Parathyroid adenoma (tissue), 2 donors: Measurements from ENCODE around the gene SEMA3F.

Experiments
- H2AFZ ChIP-seq: fragments of 300-600 bp; sonication (generic); one replicate; pipeline ENCODE4 v1.7.0; 2017; ENCODE audit warnings: antibody characterized with exemption, mild to moderate bottlenecking
- H3K27ac ChIP-seq: fragments of 300-600 bp; sonication (generic); one replicate; pipeline ENCODE4 v1.7.0; 2017
- H3K27me3 ChIP-seq: fragments of 300-600 bp; sonication (generic); one replicate; pipeline ENCODE4 v1.7.0; 2017; ENCODE audit warnings: low read length; ENCODE audit not compliant: control insufficient read depth, insufficient read depth
- H3K36me3 ChIP-seq: fragments of 300-600 bp; sonication (generic); one replicate; pipeline ENCODE4 v1.7.0; 2017; ENCODE audit warnings: low read length; ENCODE audit not compliant: control insufficient read depth, insufficient read depth
- H3K4me1 ChIP-seq: fragments of 300-600 bp; sonication (generic); one replicate; pipeline ENCODE4 v1.7.0; 2017; ENCODE audit warnings: control low read depth
- H3K4me2 ChIP-seq: fragments of 300-600 bp; sonication (generic); one replicate; pipeline ENCODE4 v1.7.0; 2017; ENCODE audit warnings: low read length
- H3K4me3 ChIP-seq: fragments of 300-600 bp; sonication (generic); one replicate; pipeline ENCODE4 v1.7.0; 2017; ENCODE audit warnings: low read depth, low read length
- H3K79me2 ChIP-seq: fragments of 300-600 bp; sonication (generic); one replicate; pipeline ENCODE4 v1.7.0; 2017; ENCODE audit warnings: control low read depth
- H3K9ac ChIP-seq: fragments of 300-600 bp; sonication (generic); one replicate; pipeline ENCODE4 v1.7.0; 2017; ENCODE audit warnings: mild to moderate bottlenecking
- H3K9me3 ChIP-seq: fragments of 300-600 bp; sonication (generic); one replicate; pipeline ENCODE4 v1.7.0; 2017; ENCODE audit warnings: low read length; ENCODE audit not compliant: control insufficient read depth
- CTCF ChIP-seq: fragments of 300-600 bp; sonication (generic); IDR thresholded peaks from one replicate; pipeline ENCODE4 v1.7.0; 2017; ENCODE audit warnings: antibody characterized with exemption, mild to moderate bottlenecking
- donor health status: primary hyperparathyroidism.

The SEMA3F gene

GRCh38 chr3:50170689-50171088, 15.6 kb downstream of the SEMA3F start:
- no peak overlapping the region for H3K4me2 ChIP-seq
- H3K27ac ChIP-seq: peak overlapping the region; percentile 74
- peaks cover 10% of the 10 kb centered on the region for H3K4me1 ChIP-seq
- no peaks in the 10 kb centered on the region for H3K27me3 ChIP-seq
- H3K9ac ChIP-seq: no peak overlapping the region
- no peaks in the 10 kb centered on the region for H3K9me3 ChIP-seq
- no peaks in the 10 kb centered on the region for H3K79me2 ChIP-seq
- TF ChIP-seq CTCF: no peak
- H3K36me3 ChIP-seq: no peaks in the 10 kb centered on the region
- no peak overlapping the region for H2AFZ ChIP-seq
- H3K4me3 ChIP-seq: no peak overlapping the region

GRCh38 chr3:50171540-50172301, 16.6 kb downstream of the SEMA3F start:
- no peak overlapping the region for H3K27ac ChIP-seq
- H2AFZ ChIP-seq: no peak overlapping the region
- no peak for TF ChIP-seq CTCF
- peaks cover 10% of the 10 kb centered on the region for H3K4me1 ChIP-seq
- no peak overlapping the region for H3K4me3 ChIP-seq
- H3K9ac ChIP-seq: no peak overlapping the region
- H3K79me2 ChIP-seq: no peaks in the 10 kb centered on the region
- no peaks in the 10 kb centered on the region for H3K27me3 ChIP-seq
- H3K4me2 ChIP-seq: no peak overlapping the region
- no peaks in the 10 kb centered on the region for H3K9me3 ChIP-seq
- H3K36me3 ChIP-seq: no peaks in the 10 kb centered on the region

DNA sequence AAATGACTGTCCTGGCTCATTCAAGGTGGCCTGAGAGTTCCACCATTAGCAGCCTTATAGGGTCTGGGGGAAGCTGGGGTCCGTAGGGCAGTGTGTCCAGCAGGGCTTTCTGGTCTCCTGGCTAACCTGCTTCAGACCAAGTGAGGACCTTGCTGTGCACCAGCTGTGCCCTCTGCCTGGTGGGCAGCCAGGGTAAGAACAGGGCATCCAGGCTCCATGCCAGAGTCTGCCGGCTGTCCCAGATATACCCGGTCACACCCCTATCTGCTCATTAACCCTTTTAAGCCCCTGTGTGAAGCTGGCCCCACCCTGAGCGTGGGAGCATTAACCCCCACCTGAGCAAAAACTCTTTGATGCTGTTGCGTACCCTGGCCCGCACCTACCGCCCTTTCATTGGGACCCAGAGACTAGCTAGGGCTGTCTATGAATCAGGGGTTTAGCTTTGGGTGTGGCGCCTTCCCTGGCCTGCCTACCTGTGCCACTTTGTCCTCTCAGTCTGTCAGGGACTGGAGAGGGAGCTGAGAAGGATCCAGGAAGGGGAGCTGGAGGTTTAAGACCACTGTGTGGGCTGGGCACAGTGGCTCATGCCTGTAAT, 17.6 kb downstream of the SEMA3F start:
- H3K79me2 ChIP-seq: no peaks in the 10 kb centered on the region
- no peak overlapping the region for H3K27ac ChIP-seq
- no peaks in the 10 kb centered on the region for H3K36me3 ChIP-seq
- H3K4me2 ChIP-seq: no peak overlapping the region
- no peak overlapping the region for H3K4me3 ChIP-seq
- H3K9ac ChIP-seq: no peak overlapping the region
- no peaks in the 10 kb centered on the region for H3K9me3 ChIP-seq
- no peak for TF ChIP-seq CTCF
- H2AFZ ChIP-seq: no peak overlapping the region
- peaks cover 10% of the 10 kb centered on the region for H3K4me1 ChIP-seq
- no peaks in the 10 kb centered on the region for H3K27me3 ChIP-seq

- no peak for TF ChIP-seq CTCF
- Histone ChIP-seq H3K4me1 (peaks cover 10% of the 10 kb centered on the region), H3K9me3 (no peaks in the 10 kb centered on the region), H3K4me3 (no peak overlapping the region), H2AFZ (no peak overlapping the region), H3K4me2 (no peak overlapping the region), H3K27me3 (no peaks in the 10 kb centered on the region), H3K79me2 (no peaks in the 10 kb centered on the region), H3K36me3 (no peaks in the 10 kb centered on the region), H3K9ac (no peak overlapping the region), H3K27ac (no peak overlapping the region)
These were observed 18.8 kb downstream of the SEMA3F start for GRCh38 chr3:50173685-50174516.
